ENCODE results near the gene TRPM4. TPM values are rescaled to one million over a fixed set of nuclear protein-coding genes. Genes with fewer than 3 reads are reported as not detected.
A peak's percentile ranks its signal among the peaks of the same experiment; 100 is the strongest.

TRPM4 gene
- total RNA-seq, 4 donors from 2014 or later, result 19.9 to 38.8 (median 27.9) TPM

- Histone ChIP-seq H3K9me3 (no peaks in the 10 kb centered on the region), H3K4me3 (no peak overlapping the region), H3K4me1 (peaks cover 0 to 24% (median 21%) of the 10 kb centered on the region in 4 donors), H3K27ac (replicated peaks in 1 of 4) (no peak overlapping the region), H3K27me3 (no peaks in the 10 kb centered on the region), H3K36me3 (peaks cover 3 to 33% (median 21%) of the 10 kb centered on the region in 4 donors)
- TF ChIP-seq EP300 (IDR thresholded peaks at IDR 0.05) (no peak), POLR2A (IDR thresholded peaks at IDR 0.05; ENCODE audit: low read depth) (no peak), POLR2AphosphoS5 (IDR thresholded peaks at IDR 0.05) (no peak), CTCF (IDR thresholded peaks at IDR 0.05) (no peak)
- WGBS, result 66% methylated on average over 7 of the region's 7 CpGs
- intact Hi-C loops (cut with DNase I), result no loop called here
- no peak for DNase-seq (ENCODE audit: extremely low spot score)
Observed at GRCh38 chr19:49212016-49212701, 54.6 kb downstream of the TRPM4 start.

- Histone ChIP-seq H3K4me1 (peaks cover 0 to 13% (median 11%) of the 10 kb centered on the region in 4 donors), H3K36me3 (peaks cover 3 to 33% (median 21%) of the 10 kb centered on the region in 4 donors), H3K9me3 (no peaks in the 10 kb centered on the region), H3K27me3 (no peaks in the 10 kb centered on the region), H3K27ac (replicated peaks in 1 of 4) (no peak overlapping the region), H3K4me3 (no peak overlapping the region)
- 82% methylated on average over 13 of the region's 13 CpGs for WGBS
- TF ChIP-seq EP300 (IDR thresholded peaks at IDR 0.05) (no peak), POLR2A (IDR thresholded peaks at IDR 0.05; ENCODE audit: low read depth) (no peak), CTCF (IDR thresholded peaks at IDR 0.05) (no peak), POLR2AphosphoS5 (IDR thresholded peaks at IDR 0.05) (no peak)
- intact Hi-C loops (cut with DNase I), result no loop called here
- DNase-seq (ENCODE audit: extremely low spot score), result no peak
Observed at GRCh38 chr19:49213791-49214190, 56.2 kb downstream of the TRPM4 start.

- DNase-seq (ENCODE audit: extremely low spot score), result no peak
- Histone ChIP-seq H3K4me3 (no peak overlapping the region), H3K4me1 (peaks cover 0 to 13% (median 11%) of the 10 kb centered on the region in 4 donors), H3K27ac (replicated peaks in 1 of 4) (no peak overlapping the region), H3K36me3 (peaks cover 3 to 33% (median 21%) of the 10 kb centered on the region in 4 donors), H3K9me3 (no peaks in the 10 kb centered on the region), H3K27me3 (no peaks in the 10 kb centered on the region)
- intact Hi-C loops (cut with DNase I), result no loop called here
- 75% methylated on average over 9 of the region's 9 CpGs for WGBS
- TF ChIP-seq POLR2A (IDR thresholded peaks at IDR 0.05; ENCODE audit: low read depth), result no peak
- no peak for TF ChIP-seq CTCF (IDR thresholded peaks at IDR 0.05)
- no peak for TF ChIP-seq EP300 (IDR thresholded peaks at IDR 0.05)
- TF ChIP-seq POLR2AphosphoS5 (IDR thresholded peaks at IDR 0.05), result no peak
Observed at GRCh38 chr19:49214701-49215100, 57.1 kb downstream of the TRPM4 start.

- Histone ChIP-seq H3K36me3 (peaks cover 3 to 22% (median 14%) of the 10 kb centered on the region in 4 donors), H3K4me1 (peaks cover 0 to 4% (median 0%) of the 10 kb centered on the region in 4 donors), H3K9me3 (no peaks in the 10 kb centered on the region), H3K27me3 (no peaks in the 10 kb centered on the region), H3K27ac (replicated peaks in 1 of 4) (no peak overlapping the region), H3K4me3 (no peak overlapping the region)
- DNase-seq (ENCODE audit: extremely low spot score), result no peak
- TF ChIP-seq POLR2A (IDR thresholded peaks at IDR 0.05; ENCODE audit: low read depth) (no peak), POLR2AphosphoS5 (IDR thresholded peaks at IDR 0.05) (peak in 1 of 2 donors; percentile 12), EP300 (IDR thresholded peaks at IDR 0.05) (no peak), CTCF (IDR thresholded peaks at IDR 0.05) (no peak)
- WGBS, result 75% methylated on average over 10 of the region's 10 CpGs
- intact Hi-C loops (cut with DNase I), result no loop called here
Observed at GRCh38 chr19:49216071-49216470, 58.5 kb downstream of the TRPM4 start.
